Smooth muscle cell (in vitro differentiated cells): ENCODE results near the gene JAG1. TPM values are rescaled to one million over a fixed set of nuclear protein-coding genes. Genes with fewer than 3 reads are reported as not detected.

Experiments used
- DNase-seq: peaks from one replicate; lab custom pipeline; 2025; ENCODE audit not compliant: unreplicated experiment; lab: John Stamatoyannopoulos, UW
- H2AFZ ChIP-seq: fragments of 200-600 bp; sonication (generic); 2 replicates; pipeline ENCODE4 v1.6.0; 2016; ENCODE audit warnings: antibody characterized with exemption, low read depth, mild to moderate bottlenecking
- H3F3A ChIP-seq: fragments of 200-600 bp; sonication (generic); 2 replicates; pipeline ENCODE4 v1.6.0; 2017; ENCODE audit warnings: antibody characterized with exemption, low read depth
- H3K27ac ChIP-seq: fragments of 200-600 bp; sonication (generic); 2 replicates; pipeline ENCODE4 v1.5.1; 2016; ENCODE audit warnings: low read depth, mild to moderate bottlenecking
- H3K27me3 ChIP-seq: fragments of 200-600 bp; sonication (generic); 2 replicates; pipeline ENCODE4 v1.6.1; 2016; ENCODE audit warnings: low read depth, mild to moderate bottlenecking
- H3K36me3 ChIP-seq: fragments of 200-600 bp; sonication (generic); 2 replicates; pipeline ENCODE4 v1.5.1; 2016; ENCODE audit warnings: low read depth
- H3K4me1 ChIP-seq: fragments of 200-600 bp; sonication (generic); 2 replicates; pipeline ENCODE4 v1.5.1; 2016; ENCODE audit warnings: low read depth
- H3K4me2 ChIP-seq: fragments of 200-600 bp; sonication (generic); 2 replicates; pipeline ENCODE4 v1.6.0; 2016; ENCODE audit warnings: mild to moderate bottlenecking
- H3K4me3 ChIP-seq: fragments of 200-600 bp; sonication (generic); 2 replicates; pipeline ENCODE4 v1.5.1; 2016; ENCODE audit warnings: mild to moderate bottlenecking
- H3K79me2 ChIP-seq: fragments of 200-600 bp; sonication (generic); 2 replicates; pipeline ENCODE4 v1.6.0; 2016; ENCODE audit warnings: low read depth, mild to moderate bottlenecking
- H3K9ac ChIP-seq: fragments of 200-600 bp; sonication (generic); 2 replicates; pipeline ENCODE4 v1.6.0; 2016; ENCODE audit warnings: low read depth
- H3K9me3 ChIP-seq: fragments of 200-600 bp; sonication (generic); replicated peaks from 2 replicates; pipeline ENCODE4 v1.5.1; 2016; ENCODE audit warnings: low read depth
- H4K20me1 ChIP-seq: fragments of 200-600 bp; sonication (generic); 2 replicates; pipeline ENCODE4 v1.6.0; 2016; ENCODE audit warnings: low read depth
- WGBS: methylation state at CpG from one replicate; pipeline ENCODE4 v1.1.7; 2016; ENCODE audit warnings: low lambda C conversion rate; 5-methylcytosine and 5-hydroxymethylcytosine counted together
- polyA plus RNA-seq: library from polyadenylated mRNA; unstranded; fragments of >200 nt; fragmentation: Nextera tagmentation; extraction: Ambion mirVana; gene quantifications from 2 replicates; pipeline ENCODE4 v1.2.1, GENCODE V29; 2016
- total RNA-seq: library from RNA; depleted of rRNA; stranded (reverse); fragments of >200 nt; gene quantifications from 2 replicates; pipeline ENCODE4 v1.2.3, GENCODE V29; 2014
- TF ChIP-seq, protein P1 (sequence below): fragments of 200-600 bp; sonication (generic); IDR thresholded peaks from 2 replicates; pipeline ENCODE4 v1.5.1; 2017; ENCODE audit warnings: borderline replicate concordance, mild to moderate bottlenecking, antibody characterized with exemption; ENCODE audit not compliant: insufficient read depth, poor library complexity, severe bottlenecking

JAG1 gene
- total and polyA plus RNA-seq, 2 experiments from 2014 or later: 45.0 to 126 TPM

DNA sequence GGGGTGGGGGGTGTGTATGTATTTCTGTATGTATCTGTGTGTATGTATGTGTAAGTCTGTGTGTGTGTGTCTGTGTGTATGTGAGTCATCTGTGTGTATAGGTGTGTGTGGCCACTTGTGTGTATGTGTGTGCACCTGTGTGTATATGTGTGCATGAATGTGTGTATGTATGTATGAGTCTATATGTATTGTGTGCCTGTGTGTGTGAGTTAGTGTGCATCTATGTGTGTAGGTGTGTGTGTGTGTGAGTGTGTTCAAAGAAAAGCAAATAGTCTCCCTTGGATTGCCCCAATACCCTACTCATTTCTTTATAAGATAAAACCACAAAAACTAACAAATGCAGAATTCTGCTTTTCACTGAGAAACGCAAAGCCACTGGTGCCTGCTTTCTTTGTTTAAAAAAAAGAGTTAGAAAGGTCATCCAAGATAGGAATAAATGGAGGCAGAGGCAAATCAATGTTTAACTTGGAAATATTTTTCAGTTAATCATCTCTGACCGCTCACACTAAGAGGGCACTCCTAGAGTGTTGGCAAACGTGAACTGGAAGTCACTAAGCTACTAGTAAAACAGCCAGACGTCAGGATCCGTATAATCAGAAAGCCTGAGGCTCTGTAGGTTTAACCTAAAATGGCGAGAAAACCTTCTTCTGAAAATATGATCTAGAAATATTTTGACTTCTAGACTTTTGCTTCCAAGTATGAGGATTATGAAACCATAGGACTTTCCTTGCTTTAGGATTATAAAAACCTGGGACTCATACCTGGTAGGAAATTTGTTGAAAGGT is 37.4 kb upstream of the JAG1 start:
- H3K27ac ChIP-seq: no peak overlapping the region
- 68% methylated on average over 6 of the region's 6 CpGs for WGBS
- no peaks in the 10 kb centered on the region for H3K36me3 ChIP-seq
- H3K9me3 ChIP-seq: no peaks in the 10 kb centered on the region
- H3K9ac ChIP-seq: no peak overlapping the region
- no peaks in the 10 kb centered on the region for H4K20me1 ChIP-seq
- H3K4me1 ChIP-seq: peaks cover 28% of the 10 kb centered on the region
- no peak overlapping the region for H3K4me2 ChIP-seq
- TF ChIP-seq, protein P1, sequence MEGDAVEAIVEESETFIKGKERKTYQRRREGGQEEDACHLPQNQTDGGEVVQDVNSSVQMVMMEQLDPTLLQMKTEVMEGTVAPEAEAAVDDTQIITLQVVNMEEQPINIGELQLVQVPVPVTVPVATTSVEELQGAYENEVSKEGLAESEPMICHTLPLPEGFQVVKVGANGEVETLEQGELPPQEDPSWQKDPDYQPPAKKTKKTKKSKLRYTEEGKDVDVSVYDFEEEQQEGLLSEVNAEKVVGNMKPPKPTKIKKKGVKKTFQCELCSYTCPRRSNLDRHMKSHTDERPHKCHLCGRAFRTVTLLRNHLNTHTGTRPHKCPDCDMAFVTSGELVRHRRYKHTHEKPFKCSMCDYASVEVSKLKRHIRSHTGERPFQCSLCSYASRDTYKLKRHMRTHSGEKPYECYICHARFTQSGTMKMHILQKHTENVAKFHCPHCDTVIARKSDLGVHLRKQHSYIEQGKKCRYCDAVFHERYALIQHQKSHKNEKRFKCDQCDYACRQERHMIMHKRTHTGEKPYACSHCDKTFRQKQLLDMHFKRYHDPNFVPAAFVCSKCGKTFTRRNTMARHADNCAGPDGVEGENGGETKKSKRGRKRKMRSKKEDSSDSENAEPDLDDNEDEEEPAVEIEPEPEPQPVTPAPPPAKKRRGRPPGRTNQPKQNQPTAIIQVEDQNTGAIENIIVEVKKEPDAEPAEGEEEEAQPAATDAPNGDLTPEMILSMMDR: no peak
- H3K79me2 ChIP-seq: no peaks in the 10 kb centered on the region
- H3K4me3 ChIP-seq: peak overlapping the region; percentile 34
- no peaks in the 10 kb centered on the region for H3F3A ChIP-seq
- DNase-seq: no peak
- no peaks in the 10 kb centered on the region for H3K27me3 ChIP-seq
- no peak overlapping the region for H2AFZ ChIP-seq

DNA sequence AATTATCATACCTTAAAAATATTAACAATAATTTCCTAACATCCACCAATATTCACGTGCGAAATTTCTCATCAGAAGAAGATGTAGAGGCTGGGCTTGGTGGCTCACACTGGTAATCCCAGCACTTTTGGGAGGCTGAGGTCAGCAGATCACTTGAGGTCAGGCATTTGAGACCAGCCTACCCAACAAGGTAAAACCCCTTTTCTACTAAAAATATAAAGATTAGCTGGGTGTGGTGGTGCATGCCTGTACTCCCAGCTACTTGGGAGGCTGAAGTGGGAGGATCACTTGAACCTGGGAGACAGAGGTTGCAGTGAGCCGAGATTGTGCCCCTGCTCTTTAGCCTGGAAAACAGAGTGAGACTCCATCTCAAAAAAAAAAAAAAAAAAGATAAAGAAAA is 36.1 kb upstream of the JAG1 start:
- Histone ChIP-seq H3K4me3 (no peak overlapping the region), H3K27ac (no peak overlapping the region), H4K20me1 (no peaks in the 10 kb centered on the region), H3K27me3 (no peaks in the 10 kb centered on the region), H3K79me2 (no peaks in the 10 kb centered on the region), H3K36me3 (no peaks in the 10 kb centered on the region), H3F3A (no peaks in the 10 kb centered on the region), H3K9ac (no peak overlapping the region), H3K4me1 (peaks cover 26% of the 10 kb centered on the region), H2AFZ (no peak overlapping the region), H3K4me2 (no peak overlapping the region), H3K9me3 (no peaks in the 10 kb centered on the region)
- no peak for DNase-seq
- TF ChIP-seq, protein P1: no peak
- 92% methylated on average over 3 of the region's 3 CpGs for WGBS

DNA sequence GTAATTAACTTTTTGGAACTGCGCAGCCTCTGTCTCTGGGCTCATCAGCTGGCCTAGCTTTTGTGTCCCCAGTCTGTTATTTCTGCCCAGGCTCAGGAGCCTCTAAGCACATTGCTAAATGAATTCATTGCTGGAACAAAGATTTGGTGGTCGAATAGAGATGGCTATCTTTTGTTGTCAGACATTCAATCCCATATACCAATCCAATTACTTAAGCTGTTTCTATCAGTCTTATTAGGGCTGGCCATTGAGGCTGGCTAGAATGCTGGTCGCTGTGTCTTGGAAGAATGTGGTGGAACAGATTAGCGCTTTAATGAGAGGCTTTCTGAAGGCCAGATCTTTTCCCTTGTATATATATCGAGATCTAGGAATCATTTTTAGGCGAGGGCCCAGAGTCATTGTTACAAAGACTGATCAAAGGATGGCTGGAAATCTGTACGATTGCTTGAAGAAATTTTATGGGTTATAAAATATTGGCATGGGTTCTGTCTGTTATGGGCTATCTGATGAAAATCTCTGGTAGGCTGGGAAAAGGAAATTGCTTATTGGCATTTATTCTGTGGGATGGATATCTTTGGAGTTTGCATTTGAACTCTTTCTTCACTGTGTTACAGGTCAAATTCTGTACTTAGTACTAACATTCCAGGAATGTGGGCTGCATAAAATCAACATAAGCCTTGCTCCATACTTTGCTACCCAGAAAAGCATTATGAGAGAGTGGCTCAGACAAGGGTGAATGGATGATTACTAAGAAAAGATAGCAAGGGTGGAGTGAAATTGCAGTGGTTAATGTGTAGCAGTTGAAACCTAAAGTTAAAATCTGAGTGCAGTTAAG is 34.8 kb upstream of the JAG1 start:
- peak overlapping the region; percentile 16 for H3K4me2 ChIP-seq

More for the DNA sequence above, 34.8 kb upstream of the JAG1 start:
- TF ChIP-seq, protein P1: no peak
- WGBS: 84% methylated on average over 7 of the region's 7 CpGs
- Histone ChIP-seq H3K4me1 (peaks cover 21% of the 10 kb centered on the region), H2AFZ (no peak overlapping the region), H3K36me3 (no peaks in the 10 kb centered on the region), H3F3A (no peaks in the 10 kb centered on the region), H3K9ac (no peak overlapping the region), H3K27me3 (no peaks in the 10 kb centered on the region), H3K4me3 (no peak overlapping the region), H3K9me3 (no peaks in the 10 kb centered on the region), H3K79me2 (no peaks in the 10 kb centered on the region), H3K27ac (no peak overlapping the region), H4K20me1 (no peaks in the 10 kb centered on the region)
- DNase-seq: no peak
